ENCODE measurements around the gene SERPINA10.

SERPINA10 gene

DNA sequence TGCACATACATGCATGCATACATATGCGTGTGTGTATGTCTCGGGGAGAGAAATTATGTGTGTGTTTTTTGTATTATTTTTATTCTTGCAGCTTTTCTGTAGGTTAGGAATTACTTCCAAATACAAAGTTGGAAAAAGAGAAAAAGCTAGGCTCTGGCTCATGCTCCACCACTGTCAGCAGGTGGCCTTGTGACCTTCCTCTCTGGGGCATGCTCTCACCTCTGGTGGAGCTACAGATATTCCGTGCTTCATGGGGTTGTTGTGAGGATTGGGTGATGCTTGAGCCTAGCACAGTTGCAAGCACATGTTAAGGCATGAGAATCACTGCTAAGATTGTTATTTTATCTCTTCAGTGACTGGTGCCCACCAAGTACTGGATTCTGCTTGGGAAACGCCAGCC lies 36.8 kb upstream of the SERPINA10 start:
- Histone ChIP-seq H3K27me3 (ENCODE audit: control insufficient read depth, insufficient read depth, low read length) (no peaks in the 10 kb centered on the region), H3K36me3 (ENCODE audit: control insufficient read depth, insufficient read depth, low read length) (no peaks in the 10 kb centered on the region), H3K4me3 (ENCODE audit: low read length) (no peak overlapping the region), H3K4me1 (ENCODE audit: control insufficient read depth, insufficient read depth, low read length) (no peaks in the 10 kb centered on the region), H3K9ac (ENCODE audit: low read length) (no peak overlapping the region), H3K27ac (ENCODE audit: low read depth, low read length) (no peak overlapping the region)

DNA sequence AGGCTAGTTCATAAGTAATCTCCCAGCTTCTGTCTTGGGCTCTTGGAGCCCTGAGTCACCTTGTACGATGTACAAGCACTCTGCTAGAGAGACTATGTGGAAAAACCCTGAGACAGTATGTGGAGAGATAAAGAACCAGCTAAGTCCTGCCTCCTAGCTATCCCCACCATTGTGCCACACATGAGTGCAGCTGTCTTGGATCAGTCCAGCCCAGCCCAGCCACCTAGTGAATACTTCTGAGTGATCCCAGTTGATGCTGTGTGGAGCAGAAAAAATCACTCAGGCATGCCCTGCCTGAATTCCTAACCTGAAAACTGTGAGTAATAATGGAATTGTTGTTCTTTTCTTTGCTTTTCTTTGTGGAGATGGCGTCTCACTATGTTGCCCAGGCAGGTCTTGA lies 35.1 kb upstream of the SERPINA10 start:
- no peaks in the 10 kb centered on the region for H3K27me3 ChIP-seq (ENCODE audit: control insufficient read depth, insufficient read depth, low read length)
- H3K36me3 ChIP-seq (ENCODE audit: control insufficient read depth, insufficient read depth, low read length), result no peaks in the 10 kb centered on the region
- no peak overlapping the region for H3K9ac ChIP-seq (ENCODE audit: low read length)
- no peak overlapping the region for H3K27ac ChIP-seq (ENCODE audit: low read depth, low read length)
- H3K4me3 ChIP-seq (ENCODE audit: low read length), result no peak overlapping the region
- H3K4me1 ChIP-seq (ENCODE audit: control insufficient read depth, insufficient read depth, low read length), result no peaks in the 10 kb centered on the region

DNA sequence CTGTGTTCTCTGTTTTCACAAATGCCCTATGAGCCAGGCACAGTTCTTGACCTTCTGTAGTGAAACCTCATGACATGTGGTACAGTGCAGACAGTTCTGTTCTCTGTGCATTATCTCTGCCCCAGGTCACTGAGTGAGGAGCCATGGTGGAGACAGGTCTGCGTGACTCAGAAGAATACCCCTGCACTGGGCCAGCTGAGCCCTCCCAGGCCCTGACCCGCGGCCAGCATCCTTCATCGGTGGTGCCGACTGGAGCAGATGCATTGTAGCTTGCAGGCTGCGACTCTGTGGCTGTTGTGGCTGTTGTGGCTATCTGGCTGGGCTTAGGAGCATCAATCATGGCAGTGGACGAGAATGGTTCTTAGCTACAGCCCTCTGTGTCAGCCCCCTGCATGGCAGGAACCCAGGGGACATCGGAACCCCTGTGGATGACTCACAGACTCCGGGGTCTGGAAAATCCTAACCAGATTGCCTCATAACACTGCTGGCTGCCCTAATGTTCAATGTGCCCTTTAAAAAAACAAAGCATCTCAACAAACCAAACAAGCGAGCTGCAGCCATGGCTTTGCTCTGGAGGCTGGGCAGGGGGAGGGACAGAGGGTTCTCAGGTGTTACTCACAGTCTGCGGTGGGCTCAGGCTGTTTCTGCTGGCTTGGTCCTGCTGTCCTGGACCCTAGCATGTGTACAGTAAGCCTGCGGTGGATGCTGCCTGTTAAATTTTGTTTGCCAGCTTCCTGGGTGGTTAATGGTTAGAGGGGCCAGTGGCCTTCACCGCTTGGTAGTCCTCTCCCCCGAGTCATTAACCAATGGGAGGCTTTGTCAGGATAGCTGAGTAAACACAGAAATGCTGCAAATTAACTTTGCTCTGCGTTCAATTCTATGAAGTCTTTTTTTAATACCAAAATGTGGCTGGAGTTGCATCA lies 29.8 kb upstream of the SERPINA10 start, which contains the start of gene SERPINA6:
SERPINA6 (minus strand) TSS at position 689 of the 923 bp plus-strand sequence. CDS start 8,688 bp downstream, outside the sequence.
- no peaks in the 10 kb centered on the region for H3K36me3 ChIP-seq (ENCODE audit: control insufficient read depth, insufficient read depth, low read length)
- H3K4me1 ChIP-seq (ENCODE audit: control insufficient read depth, insufficient read depth, low read length), result no peaks in the 10 kb centered on the region
- peak within 1 kb of the TSS; percentile 11 for H3K4me3 ChIP-seq (ENCODE audit: low read length)
- no peak within 1 kb of the TSS for H3K27ac ChIP-seq (ENCODE audit: low read depth, low read length)
- no peaks in the 10 kb centered on the region for H3K27me3 ChIP-seq (ENCODE audit: control insufficient read depth, insufficient read depth, low read length)
- no peak within 1 kb of the TSS for H3K9ac ChIP-seq (ENCODE audit: low read length)

DNA sequence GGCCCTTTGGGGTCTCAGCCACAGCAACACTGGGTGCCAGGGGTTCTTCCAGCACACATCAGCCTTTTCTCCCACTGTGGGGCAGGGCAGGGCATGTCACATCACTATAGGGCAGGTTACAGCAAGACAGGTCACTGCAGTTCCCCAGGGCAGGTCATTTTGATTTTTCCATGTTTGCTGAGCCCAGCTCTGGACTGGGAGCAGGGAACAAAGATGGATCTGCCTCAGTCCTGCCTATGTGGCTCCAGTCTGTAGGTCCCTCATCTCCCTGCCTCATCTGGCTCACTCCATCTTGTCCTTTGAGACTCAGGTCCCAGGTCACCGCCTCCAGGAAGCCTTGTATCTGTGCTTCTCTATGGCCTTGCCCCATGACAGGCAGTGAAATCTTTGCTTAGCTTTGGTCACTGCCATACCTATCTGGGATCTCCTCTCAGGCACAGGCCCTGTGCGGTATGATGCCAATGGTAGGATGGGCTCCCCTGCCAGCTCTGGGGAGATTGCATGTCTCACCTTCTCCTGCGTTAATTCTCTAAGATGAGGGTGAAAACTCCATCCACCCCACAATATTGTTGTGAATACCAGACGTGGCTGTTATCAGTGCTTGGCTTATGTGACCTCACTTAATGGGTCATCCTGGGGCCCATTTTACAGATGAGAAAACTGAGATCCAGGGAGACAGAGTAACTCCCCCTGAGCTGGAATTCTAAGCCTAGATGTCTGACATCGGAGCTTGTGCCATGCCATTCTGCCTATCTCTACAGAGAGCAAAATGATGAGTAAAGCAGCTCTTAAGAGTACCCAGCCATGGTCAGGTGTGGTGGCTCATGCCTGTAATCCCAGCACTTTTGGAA lies 28.6 kb upstream of the SERPINA10 start:
- Histone ChIP-seq H3K9ac (ENCODE audit: low read length) (no peak overlapping the region), H3K36me3 (ENCODE audit: control insufficient read depth, insufficient read depth, low read length) (no peaks in the 10 kb centered on the region), H3K27ac (ENCODE audit: low read depth, low read length) (no peak overlapping the region)

DNA sequence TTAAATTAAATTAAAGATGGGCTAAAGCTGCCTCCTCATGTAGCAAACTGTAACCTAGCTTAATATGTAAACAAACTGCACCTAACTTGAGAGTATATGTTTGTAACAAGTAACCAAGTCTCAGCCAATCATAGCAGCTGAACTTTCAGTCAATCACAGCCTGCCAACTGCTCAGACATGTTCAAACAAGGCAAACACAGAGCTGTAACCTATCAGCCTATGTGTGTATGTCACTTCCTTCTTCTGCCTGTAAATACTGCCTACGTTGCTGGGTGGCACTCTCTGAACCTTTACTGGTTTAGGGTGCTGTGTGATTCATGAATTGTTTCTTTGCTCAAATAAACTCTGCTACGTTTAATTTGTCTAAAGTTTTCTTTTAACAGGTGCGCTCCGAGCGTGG lies 27.2 kb upstream of the SERPINA10 start:
- Histone ChIP-seq H3K4me1 (ENCODE audit: control insufficient read depth, insufficient read depth, low read length) (no peaks in the 10 kb centered on the region), H3K4me3 (ENCODE audit: low read length) (no peak overlapping the region), H3K9ac (ENCODE audit: low read length) (no peak overlapping the region), H3K27me3 (ENCODE audit: control insufficient read depth, insufficient read depth, low read length) (no peaks in the 10 kb centered on the region), H3K36me3 (ENCODE audit: control insufficient read depth, insufficient read depth, low read length) (no peaks in the 10 kb centered on the region), H3K27ac (ENCODE audit: low read depth, low read length) (no peak overlapping the region)

More for the DNA sequence above, 28.6 kb upstream of the SERPINA10 start:
- Histone ChIP-seq H3K4me1 (ENCODE audit: control insufficient read depth, insufficient read depth, low read length) (no peaks in the 10 kb centered on the region), H3K27me3 (ENCODE audit: control insufficient read depth, insufficient read depth, low read length) (no peaks in the 10 kb centered on the region), H3K4me3 (ENCODE audit: low read length) (no peak overlapping the region)

DNA sequence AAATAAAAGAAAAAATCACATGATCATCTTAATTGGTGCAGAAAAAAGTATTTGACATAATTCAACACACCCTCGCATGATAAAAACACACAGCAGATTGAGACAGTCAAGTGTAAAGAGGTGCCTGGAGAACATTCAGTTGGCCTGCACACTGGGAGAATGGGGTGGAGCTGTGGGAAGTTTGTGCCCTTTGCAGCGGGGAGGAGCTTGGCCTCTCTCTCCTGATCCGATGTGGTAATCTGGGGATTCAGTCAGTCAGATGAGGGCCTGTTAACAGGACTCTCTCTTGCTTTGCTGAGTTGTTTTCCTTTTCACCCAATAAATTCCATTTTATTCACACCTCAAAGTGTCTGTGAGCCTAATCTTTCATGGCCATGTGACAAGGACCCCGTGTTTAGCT lies 24.2 kb upstream of the SERPINA10 start:
- Histone ChIP-seq H3K9ac (ENCODE audit: low read length) (no peak overlapping the region), H3K4me1 (ENCODE audit: control insufficient read depth, insufficient read depth, low read length) (no peaks in the 10 kb centered on the region), H3K4me3 (ENCODE audit: low read length) (no peak overlapping the region), H3K27ac (ENCODE audit: low read depth, low read length) (no peak overlapping the region), H3K36me3 (ENCODE audit: control insufficient read depth, insufficient read depth, low read length) (no peaks in the 10 kb centered on the region), H3K27me3 (ENCODE audit: control insufficient read depth, insufficient read depth, low read length) (no peaks in the 10 kb centered on the region)

DNA sequence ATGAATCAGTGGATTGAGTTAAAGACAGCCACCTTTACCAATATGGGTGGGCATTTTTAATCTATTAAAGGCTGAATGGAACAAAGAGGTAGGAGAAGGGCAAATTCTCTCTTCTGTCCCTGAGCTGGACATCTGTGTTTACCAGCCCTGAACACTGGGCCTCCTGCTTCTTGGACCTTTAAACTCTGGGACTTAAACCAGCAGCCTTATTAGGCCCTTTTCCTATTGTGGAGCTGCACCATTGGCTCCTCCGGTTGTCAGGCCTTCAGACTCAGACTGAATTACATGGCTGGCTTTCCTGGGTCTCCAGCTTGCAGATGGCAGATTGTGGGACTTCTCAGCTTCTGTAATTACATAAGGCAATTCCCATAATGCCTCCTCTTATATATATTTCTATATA lies 23.6 kb upstream of the SERPINA10 start:
- H3K4me1 ChIP-seq (ENCODE audit: control insufficient read depth, insufficient read depth, low read length), result no peaks in the 10 kb centered on the region
- H3K27me3 ChIP-seq (ENCODE audit: control insufficient read depth, insufficient read depth, low read length), result no peaks in the 10 kb centered on the region
- H3K27ac ChIP-seq (ENCODE audit: low read depth, low read length), result no peak overlapping the region
- no peak overlapping the region for H3K4me3 ChIP-seq (ENCODE audit: low read length)
- no peaks in the 10 kb centered on the region for H3K36me3 ChIP-seq (ENCODE audit: control insufficient read depth, insufficient read depth, low read length)
- no peak overlapping the region for H3K9ac ChIP-seq (ENCODE audit: low read length)

DNA sequence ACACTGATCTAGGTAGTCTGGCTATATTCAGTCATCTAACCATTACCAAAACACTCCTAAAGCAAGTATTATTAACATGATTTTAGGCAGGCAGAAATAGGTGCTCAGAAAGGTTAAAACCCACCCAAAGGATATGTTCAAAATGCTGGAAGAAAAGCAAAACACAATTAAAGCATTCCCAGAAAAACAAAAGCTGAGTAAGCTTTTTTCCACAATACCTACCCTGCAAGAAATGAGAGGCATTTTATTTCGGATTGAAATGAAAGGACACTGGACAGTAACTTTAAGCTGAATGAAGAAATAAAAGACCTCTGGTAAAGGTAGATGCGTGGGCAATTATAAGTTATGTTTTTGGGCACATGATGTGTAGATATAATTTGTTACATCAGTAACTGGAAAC lies 21.8 kb upstream of the SERPINA10 start:
- H3K27ac ChIP-seq (ENCODE audit: low read depth, low read length), result no peak overlapping the region
- no peak overlapping the region for H3K4me3 ChIP-seq (ENCODE audit: low read length)
- no peaks in the 10 kb centered on the region for H3K4me1 ChIP-seq (ENCODE audit: control insufficient read depth, insufficient read depth, low read length)
- no peak overlapping the region for H3K9ac ChIP-seq (ENCODE audit: low read length)
- H3K36me3 ChIP-seq (ENCODE audit: control insufficient read depth, insufficient read depth, low read length), result no peaks in the 10 kb centered on the region
- no peaks in the 10 kb centered on the region for H3K27me3 ChIP-seq (ENCODE audit: control insufficient read depth, insufficient read depth, low read length)

DNA sequence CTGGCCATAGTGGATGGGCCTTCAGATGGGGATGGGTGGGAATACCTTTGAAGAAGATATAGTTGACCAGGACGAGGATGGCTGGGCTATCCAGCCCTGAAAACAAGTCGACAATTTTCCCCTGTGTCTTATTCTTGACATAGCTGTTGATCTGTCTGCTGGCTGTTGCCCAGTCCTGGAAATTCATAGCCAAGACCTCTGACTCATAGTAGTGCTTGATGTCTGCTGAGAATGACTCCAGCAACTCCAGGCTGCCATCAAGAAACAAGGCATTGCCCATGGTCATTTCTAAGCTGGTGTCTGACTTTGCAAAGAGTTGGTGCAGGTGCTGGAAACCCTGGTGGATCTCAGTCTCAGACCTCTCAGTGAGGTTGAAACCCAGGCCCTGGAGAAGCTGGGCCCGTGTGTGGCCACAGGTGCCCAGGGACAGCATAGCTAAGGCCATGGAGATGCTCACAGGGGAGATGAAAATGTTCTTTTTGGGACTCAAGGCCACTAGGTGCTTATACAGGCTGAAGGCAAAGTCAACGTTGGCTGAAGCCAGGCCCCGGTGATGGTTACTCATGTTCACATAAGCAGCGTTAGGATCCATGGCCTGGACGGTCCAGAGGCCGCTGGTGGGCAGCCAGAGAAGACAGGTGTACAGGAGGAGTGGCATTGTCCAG lies 21.1 kb upstream of the SERPINA10 start:
- Histone ChIP-seq H3K36me3 (ENCODE audit: control insufficient read depth, insufficient read depth, low read length) (no peaks in the 10 kb centered on the region), H3K4me1 (ENCODE audit: control insufficient read depth, insufficient read depth, low read length) (no peaks in the 10 kb centered on the region), H3K27me3 (ENCODE audit: control insufficient read depth, insufficient read depth, low read length) (no peaks in the 10 kb centered on the region), H3K9ac (ENCODE audit: low read length) (no peak overlapping the region), H3K4me3 (ENCODE audit: low read length) (no peak overlapping the region), H3K27ac (ENCODE audit: low read depth, low read length) (no peak overlapping the region)

DNA sequence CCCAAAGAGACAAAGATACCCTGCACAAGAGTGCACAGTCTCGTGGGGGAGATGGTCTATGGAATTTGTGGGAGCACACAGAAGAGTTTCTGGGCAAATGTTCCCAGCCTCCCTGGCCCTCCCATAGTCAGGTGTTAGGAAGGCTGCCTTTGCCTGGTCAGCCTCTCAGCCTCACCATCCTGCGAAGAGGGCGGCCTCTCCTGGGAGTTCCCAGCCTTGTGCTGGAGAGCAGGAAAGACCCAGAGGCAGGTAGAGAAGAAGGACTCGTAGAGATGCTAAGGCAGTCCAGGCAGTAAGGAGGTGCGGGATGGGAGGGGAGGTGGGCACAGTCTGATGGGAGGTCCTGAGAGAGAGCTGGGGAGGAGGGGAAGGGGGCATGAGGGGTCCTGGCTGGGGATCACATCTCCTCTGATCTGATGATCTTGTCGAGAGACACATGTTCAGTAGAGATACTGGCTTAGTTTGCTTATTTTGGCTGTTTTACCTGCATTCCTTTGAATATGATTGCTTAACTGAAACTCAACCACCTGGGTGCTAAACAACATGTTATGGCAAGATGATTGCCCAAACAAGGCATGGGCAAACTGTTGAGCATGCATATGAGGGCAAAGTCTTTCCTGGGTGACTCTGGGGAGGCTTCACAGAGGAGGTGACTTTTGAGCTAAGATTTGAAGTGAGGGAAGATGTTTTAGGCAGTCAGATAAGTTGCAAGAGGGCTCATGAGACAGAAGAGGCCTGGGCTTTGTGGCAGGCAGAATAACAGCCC lies 19.6 kb upstream of the SERPINA10 start:
- Histone ChIP-seq H3K27ac (ENCODE audit: low read depth, low read length) (no peak overlapping the region), H3K4me1 (ENCODE audit: control insufficient read depth, insufficient read depth, low read length) (no peaks in the 10 kb centered on the region), H3K9ac (ENCODE audit: low read length) (no peak overlapping the region), H3K4me3 (ENCODE audit: low read length) (no peak overlapping the region), H3K27me3 (ENCODE audit: control insufficient read depth, insufficient read depth, low read length) (no peaks in the 10 kb centered on the region), H3K36me3 (ENCODE audit: control insufficient read depth, insufficient read depth, low read length) (no peaks in the 10 kb centered on the region)

DNA sequence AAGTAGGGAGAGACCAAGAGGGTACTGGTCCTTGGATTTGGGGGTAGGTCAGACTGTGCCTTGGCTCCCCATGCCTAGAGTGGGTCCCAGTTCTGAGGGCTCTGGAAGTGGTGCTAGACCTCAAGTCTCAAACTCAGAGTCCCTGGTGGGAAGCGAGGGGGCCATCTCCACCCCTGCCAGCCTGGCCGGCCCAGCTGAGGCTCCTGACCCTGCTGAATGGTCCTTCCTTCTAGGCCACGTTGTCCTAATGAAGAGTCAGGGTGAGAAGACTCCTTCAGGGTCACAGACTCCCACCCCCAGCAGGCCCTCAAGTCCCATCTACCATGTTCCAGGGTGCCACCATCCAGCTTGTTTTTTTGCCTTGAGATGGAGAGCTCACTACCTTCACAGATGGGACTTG lies 17.2 kb upstream of the SERPINA10 start:
- no peaks in the 10 kb centered on the region for H3K4me1 ChIP-seq (ENCODE audit: control insufficient read depth, insufficient read depth, low read length)
- no peak overlapping the region for H3K27ac ChIP-seq (ENCODE audit: low read depth, low read length)
- H3K27me3 ChIP-seq (ENCODE audit: control insufficient read depth, insufficient read depth, low read length), result no peaks in the 10 kb centered on the region
- H3K36me3 ChIP-seq (ENCODE audit: control insufficient read depth, insufficient read depth, low read length), result no peaks in the 10 kb centered on the region
- H3K4me3 ChIP-seq (ENCODE audit: low read length), result no peak overlapping the region
- H3K9ac ChIP-seq (ENCODE audit: low read length), result no peak overlapping the region

All from rectal smooth muscle tissue (tissue), 1 donor.